NCI-H146 treated with DMSO at 0.1 percent for 48 hours (cell line): Measurements from ENCODE around the gene ADAMTS19.

Experiments
- DNase-seq: peaks from one replicate; lab custom pipeline; 2025; ENCODE audit not compliant: unreplicated experiment; lab: John Stamatoyannopoulos, UW

Gene ADAMTS19

DNA sequence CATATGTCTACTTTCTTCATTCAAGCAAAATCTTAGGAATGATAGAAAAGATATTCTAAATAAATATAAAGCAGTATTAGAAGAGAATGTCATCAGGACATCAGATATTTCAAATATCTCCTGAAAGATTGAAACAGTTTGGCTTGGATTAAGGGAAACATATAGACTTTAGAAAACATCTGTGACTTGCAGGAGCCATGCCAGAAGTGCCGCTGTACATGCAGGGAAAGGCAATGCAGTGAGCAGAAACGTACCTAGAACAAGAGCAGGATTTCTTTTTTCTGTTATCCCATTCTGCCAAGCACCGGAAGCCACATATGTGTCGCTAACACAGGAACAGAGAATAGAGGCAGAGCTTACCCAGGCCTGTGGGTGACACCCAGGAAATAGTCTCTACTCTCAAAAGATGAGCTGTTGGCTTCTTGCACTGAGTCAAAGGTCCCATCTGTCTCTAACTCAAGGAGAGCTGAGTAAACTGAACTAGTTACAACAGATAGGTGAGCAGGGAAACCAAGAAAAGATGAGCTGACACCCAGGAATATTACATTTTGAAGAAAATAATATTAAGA, 5.8 kb downstream of the ADAMTS19 start:
- no peak for DNase-seq

DNA sequence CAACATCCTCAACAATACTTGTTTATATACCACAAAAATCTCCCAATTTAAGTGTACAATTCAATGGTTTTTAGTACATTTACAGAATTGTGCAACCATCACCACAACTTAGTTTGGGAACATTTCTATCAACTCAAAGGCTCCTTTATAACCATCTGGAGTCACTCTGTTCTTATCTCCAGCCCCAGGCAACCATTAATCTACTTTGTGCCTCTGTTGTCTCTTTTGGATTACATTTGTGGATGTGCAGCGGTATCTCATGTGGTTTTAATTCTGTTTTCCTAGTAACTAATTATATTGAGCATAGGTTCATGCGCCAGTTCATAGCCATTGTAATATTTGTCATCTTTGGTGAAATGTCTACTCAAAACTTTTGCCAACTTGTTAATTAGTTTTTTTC, 14.4 kb downstream of the ADAMTS19 start:
- no peak for DNase-seq

DNA sequence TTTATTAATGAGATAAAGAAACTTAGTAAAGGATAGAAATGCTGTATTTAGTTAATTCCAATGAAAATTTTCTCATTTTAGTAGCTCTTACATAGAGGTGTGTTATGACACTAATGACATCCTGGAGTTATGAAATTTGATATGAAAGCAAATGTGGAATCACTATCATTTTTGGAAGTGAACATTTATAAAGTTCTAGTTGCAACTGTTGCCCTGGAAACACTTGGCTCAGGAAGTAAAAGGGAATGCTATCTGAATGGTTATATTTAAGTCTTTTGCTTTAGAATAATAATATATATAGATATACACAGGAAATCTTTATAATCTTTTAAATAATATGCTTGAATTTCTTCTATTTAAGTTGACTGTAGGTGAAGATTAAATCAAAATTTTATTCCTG, 16.7 kb downstream of the ADAMTS19 start:
- no peak for DNase-seq

DNA sequence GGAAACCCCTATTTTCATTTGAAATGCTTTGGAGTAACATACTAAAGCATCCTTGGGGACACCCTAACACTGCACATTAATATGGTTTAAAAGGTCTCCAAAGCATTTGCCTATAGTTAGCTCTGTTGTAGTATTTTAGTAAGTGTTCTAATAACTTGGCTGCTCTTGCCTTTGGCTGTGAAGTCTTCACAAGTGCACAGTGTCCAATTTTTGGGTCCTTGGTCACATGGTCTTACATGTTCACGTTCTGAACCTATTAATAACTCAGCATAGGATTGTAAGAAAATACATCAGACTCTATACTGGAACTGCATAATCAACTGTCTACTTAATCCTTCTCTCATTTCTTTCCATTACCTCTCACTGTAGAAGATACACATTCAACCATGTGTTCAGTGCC, 17.4 kb downstream of the ADAMTS19 start:
- no peak for DNase-seq

DNA sequence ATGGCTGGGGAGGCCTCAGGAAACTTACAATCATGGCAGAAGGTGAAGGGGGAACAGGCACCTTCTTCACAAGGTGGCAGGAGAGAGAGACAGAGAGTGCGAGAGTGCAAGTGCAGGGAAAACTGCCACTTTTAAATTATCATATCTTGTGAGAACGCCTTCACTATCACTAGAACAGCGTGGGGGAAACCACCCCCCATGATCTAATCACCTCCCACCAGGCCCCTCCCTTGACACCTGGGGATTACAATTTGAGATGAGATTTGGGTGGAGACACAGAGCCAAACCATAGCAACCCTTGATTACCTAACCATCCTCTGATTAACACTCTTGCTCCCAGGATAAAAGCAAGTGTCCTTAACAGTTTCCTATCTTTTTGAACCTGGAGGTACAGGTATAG, 21.1 kb downstream of the ADAMTS19 start:
- DNase-seq: no peak

DNA sequence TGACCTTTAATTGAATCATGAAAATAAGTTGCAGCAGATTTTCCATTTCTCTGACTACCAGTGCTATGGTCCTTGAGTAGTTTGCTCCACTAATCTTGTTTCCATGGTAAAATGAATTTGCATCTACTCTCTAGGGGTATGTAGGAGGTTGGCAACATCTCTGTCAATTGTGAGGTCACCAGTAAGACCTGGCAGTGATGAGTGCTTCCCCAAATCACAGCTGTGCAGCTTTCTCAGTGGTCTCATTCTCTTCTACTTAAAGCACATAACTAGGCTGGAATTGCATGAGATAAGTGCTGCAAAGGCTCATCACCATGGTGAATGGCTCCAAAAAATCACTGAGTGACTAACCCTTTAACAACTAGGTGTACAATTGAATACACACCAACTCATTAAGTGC, 36.3 kb downstream of the ADAMTS19 start:
- no peak for DNase-seq

DNA sequence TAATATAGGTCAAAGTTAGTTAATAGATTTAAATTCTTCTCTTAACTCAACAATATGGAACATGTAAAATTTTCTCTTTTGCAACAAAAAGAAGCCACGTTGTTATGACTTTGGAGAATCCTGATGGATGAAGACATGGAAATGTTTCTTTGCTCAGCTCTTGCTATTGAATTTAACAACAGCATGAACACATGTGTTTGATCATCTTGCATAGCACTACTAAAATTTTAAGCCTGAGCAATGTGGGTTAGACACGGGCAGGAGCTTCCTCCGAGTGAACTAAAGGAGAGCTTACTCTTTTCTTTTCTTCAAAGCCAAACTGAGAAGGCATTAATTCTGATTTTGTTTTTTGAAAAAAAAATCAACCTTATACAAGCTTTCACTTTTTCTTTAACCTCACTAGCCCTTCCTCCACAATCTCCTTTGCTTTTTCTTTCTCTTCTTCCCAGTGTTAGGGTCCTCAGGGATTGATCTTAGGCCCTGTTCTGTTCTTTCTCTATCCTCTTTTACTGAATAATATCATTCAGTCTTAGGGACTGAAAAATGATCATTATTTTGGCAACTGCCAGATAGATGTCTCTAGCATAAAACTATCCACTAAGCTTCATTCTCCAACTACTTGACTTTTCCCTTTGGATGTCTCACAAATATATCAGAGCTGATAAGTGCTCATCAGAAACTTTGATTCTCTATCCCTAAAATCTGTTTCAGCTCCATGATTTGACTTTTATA, 36.9 kb downstream of the ADAMTS19 start:
- DNase-seq: no peak

DNA sequence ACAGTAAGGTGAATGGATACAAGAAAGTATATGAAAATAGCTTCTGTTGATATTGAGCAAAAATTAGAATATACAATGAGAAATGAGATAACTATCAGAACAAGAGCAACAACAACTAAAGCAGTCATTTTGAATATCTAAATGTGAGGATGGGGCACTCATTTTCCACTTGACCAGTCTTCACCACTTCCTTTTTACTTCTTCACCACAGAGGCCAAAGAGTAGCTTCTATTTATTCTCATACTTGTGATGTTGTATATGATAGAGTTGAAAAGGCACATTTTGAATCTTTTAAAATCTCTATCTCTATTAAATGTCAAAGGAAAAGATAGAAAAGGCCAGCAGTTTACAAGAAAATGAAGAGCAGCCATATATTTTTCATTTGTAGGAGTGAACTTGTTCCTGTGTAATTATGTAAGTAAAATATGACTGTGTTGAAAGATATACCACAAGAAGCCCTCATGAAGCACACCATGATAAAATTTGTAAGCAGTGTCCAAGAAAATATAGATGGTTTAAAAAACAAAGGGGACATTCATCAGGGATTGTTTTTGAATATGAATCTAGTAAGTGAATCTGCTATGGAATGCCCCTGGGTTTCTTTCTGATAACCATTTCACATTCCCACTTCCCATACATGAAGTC, 39.2 kb downstream of the ADAMTS19 start:
- DNase-seq: no peak

DNA sequence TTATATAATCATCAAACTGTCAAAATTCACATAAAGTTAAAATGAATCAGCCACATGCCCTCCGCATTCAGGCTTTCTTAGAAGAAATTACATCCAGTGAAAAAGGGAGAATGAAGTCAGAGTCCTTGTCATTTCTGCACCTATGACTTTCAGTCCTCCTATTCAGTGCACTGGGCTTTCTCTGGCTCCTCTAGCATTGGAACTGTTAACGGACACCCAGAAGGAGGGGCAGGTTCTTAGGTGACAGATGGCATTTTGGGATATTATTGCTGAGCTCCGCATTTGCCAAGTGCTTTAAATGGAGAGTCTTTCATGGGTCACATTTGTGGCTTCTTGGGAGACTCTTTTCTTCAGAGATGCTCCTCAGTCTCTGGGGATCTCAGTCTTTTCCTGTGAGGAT, 40.0 kb downstream of the ADAMTS19 start:
- no peak for DNase-seq

DNA sequence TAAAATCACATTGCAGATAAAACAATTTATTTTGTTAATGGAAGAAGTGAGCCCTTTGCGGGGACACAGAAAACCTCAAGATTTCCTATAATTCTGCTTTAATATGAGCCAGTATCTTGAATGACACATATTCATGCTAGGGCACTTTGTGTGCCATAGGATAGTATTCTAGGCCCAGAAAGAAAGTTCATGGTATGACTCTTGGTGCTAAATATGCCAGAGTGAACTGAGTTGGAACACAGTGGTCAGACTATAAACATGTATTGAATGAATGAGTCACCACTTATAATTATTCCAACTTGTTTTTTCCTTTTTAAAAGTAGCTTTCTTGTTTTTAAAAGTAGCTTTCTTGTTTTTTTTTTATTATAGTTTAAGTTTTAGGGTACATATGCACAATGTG, 46.0 kb downstream of the ADAMTS19 start:
- DNase-seq: no peak

DNA sequence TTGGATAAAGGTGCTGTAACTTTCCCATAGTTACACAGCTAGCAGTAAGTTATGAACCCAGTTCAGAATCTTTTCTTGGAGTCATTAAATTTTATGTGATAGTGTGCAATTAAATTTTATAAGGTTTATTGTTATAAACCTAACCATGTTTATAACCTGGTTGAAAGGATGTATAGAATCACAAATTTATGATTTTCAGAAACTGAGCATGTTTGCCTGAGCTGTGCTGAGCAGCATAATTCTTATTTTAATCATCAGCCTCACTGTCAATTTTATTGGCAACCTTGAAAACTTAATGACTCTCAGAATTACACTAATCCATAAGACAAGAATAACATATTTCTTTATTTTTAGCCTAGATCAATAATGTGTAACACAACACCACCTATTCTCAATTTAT, 46.9 kb downstream of the ADAMTS19 start:
- DNase-seq: no peak

DNA sequence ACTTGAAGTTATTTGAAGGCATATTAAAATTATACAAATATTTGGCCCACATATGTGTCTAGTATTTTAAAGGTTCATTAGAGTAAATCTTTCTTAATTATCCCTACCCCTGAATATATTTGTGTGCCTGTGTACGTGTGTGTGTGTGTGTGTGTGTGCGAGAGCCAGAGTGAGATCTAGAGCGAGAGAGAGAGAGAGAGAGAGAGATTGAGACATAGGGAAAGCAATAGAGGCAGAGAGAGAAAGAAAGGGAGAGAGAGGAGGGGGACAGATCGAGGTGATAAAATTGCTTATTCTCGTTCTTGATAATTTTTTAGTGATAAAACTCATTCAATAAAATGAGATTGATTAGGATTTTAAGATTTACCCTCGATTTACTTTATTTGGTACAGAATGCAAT, 47.4 kb downstream of the ADAMTS19 start:
- DNase-seq: no peak

DNA sequence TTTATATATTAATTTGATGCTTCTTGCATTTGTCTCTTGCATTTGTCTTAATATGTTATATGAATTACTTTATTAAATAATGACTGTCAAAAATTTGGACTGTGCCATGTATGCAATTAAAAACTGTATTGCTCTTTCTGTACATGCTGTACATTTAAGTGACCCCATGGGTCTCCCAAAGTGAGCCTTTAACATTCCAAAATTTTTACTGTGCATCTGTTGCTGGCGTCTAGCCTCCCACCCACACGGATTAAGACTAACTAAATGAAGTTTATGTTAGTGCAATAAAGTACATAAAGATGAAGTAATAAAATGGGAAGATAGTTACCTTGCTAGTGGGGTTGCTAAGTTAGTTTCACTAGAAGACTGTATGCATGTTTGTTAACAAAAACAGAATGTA, 48.5 kb downstream of the ADAMTS19 start:
- DNase-seq: no peak

DNA sequence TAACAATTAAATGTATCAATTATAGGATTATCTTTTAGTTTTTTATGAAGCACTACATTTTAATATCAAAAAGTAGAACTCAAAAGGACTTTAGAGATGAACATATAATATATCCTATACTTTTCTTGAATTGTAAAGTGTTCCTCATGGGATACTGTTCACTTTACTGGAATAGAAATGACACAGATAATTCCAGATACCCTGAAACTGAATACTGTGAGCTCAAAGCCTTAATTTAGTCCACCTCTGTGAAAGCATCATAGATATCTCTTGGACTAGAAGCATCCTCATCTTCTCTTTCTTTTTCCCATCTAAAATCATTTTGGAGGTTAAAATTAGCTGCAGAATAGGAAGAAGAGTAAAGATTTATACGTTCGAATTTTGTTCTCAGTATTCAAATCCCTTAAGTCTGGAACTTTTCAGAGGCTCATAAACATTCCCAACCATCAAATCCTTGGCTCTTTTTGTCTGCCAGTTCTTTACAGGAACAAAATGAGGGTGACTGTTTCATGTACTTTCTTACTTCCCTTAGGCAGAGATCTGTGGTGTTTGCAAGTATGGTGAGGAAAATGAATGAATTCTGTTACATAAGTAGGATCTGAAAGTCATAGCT, 49.4 kb downstream of the ADAMTS19 start:
- no peak for DNase-seq

DNA sequence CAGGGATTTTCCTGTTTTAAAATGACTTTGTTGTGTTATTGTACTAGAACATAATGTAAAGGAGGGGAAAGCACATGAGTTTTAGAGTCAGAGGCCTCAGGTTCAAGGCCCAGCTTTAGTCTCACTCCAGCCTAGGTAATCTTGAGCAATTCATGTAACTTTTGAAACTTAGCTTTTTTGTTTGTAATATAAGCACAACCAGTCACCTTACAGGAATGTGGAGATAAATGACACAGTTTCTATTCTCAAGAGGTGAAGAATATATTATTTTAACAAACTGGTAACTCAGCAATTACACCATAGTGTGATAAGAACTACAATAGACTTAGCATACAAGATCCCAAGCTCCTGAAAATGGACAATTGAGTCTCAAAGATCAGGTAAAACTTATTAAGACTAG, 51.2 kb downstream of the ADAMTS19 start:
- no peak for DNase-seq

DNA sequence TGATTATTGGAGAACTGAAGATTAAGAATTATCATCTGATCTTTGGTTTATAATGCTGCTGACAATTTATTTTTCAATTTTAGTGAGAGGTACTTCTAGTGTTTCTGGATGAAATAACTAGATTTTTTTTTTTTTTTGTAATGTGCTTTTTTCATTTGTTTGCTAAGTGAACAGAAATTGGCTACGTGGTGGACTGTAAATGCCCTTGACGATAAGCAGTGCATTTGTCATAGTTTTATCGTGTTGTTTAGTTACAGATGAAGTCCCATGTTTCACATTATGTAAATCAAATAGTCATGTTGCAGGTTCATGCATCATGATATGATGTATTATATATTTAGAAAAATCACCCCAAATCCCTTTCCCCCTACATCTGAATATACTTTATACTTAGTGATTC, 81.0 kb downstream of the ADAMTS19 start:
- no peak for DNase-seq

DNA sequence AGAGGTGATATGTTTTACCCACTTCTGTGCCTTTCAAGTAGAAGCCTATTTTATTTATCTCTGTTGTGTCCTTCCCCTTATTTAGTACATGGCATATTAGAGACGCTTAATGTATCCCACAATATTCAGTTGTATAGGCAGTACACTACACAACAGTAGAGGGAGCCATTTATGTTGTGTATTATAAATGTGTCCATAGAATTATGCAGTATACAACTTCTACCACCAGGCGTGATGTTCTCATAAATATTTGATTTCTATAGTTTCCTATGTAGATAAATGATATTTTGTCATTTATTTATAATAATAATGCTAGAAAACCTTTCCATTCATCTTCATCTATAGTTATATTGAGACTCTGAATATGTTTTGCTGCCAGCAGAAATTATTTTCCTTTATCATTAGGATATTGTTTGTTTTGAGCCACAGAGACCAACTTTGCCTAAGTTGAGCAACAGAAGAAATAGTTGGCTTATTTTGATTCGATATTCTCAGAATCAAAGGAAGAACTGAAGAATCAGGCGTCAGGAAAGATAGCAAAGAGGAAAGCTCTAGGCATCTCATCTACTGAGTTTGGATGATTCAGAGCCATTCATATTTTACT, 81.7 kb downstream of the ADAMTS19 start:
- DNase-seq: no peak

DNA sequence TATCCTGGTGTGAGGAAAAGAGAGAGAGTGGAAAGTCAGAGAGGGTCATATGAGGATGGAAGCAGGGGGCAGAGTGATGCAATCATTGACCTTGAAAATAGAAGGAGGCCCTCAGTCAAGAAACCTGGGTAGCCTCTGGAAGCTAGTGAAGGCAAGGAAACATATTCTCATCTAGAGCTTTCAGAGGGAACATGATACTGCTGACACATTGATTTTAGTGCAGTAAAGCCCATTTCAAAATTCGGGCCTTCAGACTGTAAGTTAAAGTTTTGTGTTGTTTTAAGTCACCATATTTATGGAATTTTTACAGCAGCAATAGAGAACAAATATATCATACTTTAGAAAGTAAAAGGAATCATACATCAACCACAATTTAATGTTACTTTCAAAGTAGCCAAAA, 87.0 kb downstream of the ADAMTS19 start:
- no peak for DNase-seq

DNA sequence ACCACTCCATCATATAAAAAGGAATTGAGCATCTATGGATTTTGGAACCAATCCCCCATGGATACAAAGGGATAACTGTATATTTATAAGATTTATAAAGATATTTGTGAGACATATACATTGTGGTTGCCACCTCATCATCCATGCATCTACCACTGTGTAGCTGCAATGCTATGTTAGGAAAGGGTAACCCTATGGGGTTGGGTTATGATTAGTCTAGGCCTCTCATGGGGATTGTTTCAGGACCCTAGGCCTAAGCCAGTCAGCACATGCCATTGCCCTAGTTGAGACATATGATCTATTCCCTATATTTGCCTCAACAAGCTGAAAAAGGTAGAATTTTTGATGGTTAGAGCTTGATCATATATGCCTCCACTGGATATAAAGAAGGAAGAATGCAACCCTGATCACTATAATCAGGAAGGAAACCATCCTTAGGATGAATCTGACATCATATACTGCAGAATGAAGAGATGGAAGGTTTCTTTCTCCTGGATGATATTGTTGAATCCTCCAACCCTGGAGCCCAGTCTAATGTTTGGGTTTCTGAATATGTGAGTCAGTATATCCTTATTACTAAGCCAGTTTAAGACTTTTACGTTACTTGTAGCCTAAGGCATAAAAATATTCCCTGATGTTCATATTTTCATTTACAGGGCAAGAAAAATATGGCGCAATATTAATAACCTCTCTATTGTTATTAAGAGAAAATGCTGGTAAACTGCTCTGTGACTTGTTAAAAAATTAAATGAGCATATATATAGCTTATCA, 94.2 kb downstream of the ADAMTS19 start:
- DNase-seq: no peak

DNA sequence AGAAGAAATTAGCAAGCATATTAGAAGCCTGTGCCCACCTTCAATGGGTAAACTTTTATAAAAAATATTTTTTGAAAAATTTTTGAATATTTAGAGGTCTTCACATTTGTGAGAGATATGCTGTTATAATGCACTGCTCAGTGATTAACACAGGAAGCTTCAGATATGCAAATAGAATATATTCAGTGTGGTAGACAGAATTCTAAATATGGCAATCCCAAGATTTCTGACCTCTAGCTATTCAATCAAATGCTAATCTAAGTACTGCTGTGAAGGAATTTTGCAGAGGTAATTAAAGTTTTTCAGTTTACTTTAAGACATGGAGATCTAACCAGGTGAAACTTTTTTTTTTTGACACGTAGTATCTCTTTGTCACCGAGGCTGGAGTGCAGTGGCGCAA, 103.5 kb downstream of the ADAMTS19 start:
- no peak for DNase-seq

DNA sequence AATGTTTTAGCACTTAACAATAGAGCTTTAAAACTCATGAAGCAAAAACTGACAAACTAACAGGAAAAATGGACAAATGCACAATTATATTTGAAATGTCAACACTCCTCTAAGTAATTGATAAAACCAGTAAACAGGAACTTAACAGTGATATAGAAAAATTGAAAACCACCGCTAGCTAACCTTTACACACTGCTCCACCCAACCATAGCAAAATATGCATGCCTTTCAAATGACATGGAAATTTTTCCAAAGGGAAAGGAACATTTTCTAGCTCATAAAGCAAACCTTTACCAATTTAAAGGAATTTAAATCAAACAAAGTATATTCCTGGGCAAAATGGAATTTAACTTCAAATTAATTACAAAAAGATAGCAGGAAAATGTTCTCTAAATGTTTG, 109.2 kb downstream of the ADAMTS19 start:
- DNase-seq: no peak
